BLaER1 (cell line): Measurements from ENCODE around the gene ZBTB21.

Experiments used
- H3K27ac ChIP-seq: shearing (Covaris generic); formaldehyde crosslinking; 2 replicates; pipeline ENCODE4 v1.8.1; 2022
- H3K27me3 ChIP-seq: shearing (Covaris generic); formaldehyde crosslinking; 2 replicates; pipeline ENCODE4 v1.8.1; 2022
- H3K36me3 ChIP-seq: shearing (Covaris generic); formaldehyde crosslinking; 2 replicates; pipeline ENCODE4 v1.8.1; 2022
- H3K4me1 ChIP-seq: shearing (Covaris generic); formaldehyde crosslinking; 2 replicates; pipeline ENCODE4 v1.8.1; 2022
- H3K4me2 ChIP-seq: shearing (Covaris generic); formaldehyde crosslinking; 2 replicates; pipeline ENCODE4 v1.8.1; 2022
- H3K4me3 ChIP-seq: shearing (Covaris generic); formaldehyde crosslinking; 2 replicates; pipeline ENCODE4 v1.8.1; 2022
- H3K9ac ChIP-seq: shearing (Covaris generic); formaldehyde crosslinking; 2 replicates; pipeline ENCODE4 v1.8.1; 2022
- H3K9me3 ChIP-seq: shearing (Covaris generic); formaldehyde crosslinking; 2 replicates; pipeline ENCODE4 v1.8.1; 2022
- H4K20me1 ChIP-seq: shearing (Covaris generic); formaldehyde crosslinking; 2 replicates; pipeline ENCODE4 v1.8.1; 2022
- Cebpa-rat ChIP-seq: shearing (Covaris generic); IDR thresholded peaks from 2 replicates; pipeline ENCODE4 v1.8.1; 2022

Gene ZBTB21

GRCh38 chr21:41948901-41949300, 61.3 kb downstream of the ZBTB21 start:
- H3K4me1 ChIP-seq: peaks cover 36% of the 10 kb centered on the region
- H3K9ac ChIP-seq: no peak overlapping the region
- no peak overlapping the region for H3K27ac ChIP-seq
- H3K9me3 ChIP-seq: peaks cover 10% of the 10 kb centered on the region
- H3K4me3 ChIP-seq: no peak overlapping the region
- TF ChIP-seq Cebpa-rat: no peak
- no peaks in the 10 kb centered on the region for H3K27me3 ChIP-seq
- peaks cover 32% of the 10 kb centered on the region for H3K36me3 ChIP-seq
- peaks cover 50% of the 10 kb centered on the region for H4K20me1 ChIP-seq
- no peak overlapping the region for H3K4me2 ChIP-seq

DNA sequence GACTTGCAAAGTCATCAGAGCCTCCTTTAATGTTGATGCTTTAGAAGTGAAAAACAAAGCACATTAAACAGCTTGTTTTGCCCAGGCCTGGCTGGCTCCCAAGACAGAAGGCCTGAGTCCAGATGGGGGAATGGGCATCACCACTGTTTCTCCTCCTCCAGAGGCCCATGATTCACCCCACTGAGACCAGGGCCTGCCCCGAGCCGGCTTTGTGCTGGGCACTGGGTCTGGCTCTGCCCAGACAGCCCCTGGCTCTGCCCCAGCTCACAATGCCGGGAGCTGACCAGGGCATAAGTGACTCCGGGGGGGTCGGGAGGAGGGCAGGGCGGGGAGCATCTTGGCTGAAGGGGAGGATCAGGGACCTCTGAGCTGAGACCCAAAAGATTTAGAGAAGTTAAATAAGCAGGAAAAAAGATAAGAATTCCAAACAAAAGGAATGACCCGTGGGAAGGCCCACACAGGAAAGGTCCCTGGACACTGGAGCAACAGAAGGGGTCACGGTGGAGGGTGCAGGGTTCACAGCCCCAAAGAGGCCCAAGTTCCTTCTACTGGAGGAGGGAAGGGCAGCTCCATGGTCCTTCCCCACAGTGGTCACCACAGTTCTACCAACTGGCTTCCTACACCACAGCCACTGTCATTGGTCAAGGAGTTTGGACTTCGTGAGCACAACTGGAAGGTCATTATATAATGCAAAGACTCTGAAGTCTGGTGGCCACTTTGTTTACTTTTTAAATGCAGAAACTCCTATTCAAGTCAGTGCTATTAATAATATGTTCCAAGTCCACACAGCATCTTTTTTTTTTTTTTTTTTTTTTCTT, 61.9 kb downstream of the ZBTB21 start:
- Histone ChIP-seq H3K27me3 (no peaks in the 10 kb centered on the region), H3K4me1 (peaks cover 41% of the 10 kb centered on the region), H3K36me3 (peaks cover 32% of the 10 kb centered on the region), H3K27ac (no peak overlapping the region), H3K4me3 (no peak overlapping the region), H3K9ac (no peak overlapping the region), H3K9me3 (peaks cover 10% of the 10 kb centered on the region), H4K20me1 (peaks cover 56% of the 10 kb centered on the region), H3K4me2 (no peak overlapping the region)
- TF ChIP-seq Cebpa-rat: no peak

DNA sequence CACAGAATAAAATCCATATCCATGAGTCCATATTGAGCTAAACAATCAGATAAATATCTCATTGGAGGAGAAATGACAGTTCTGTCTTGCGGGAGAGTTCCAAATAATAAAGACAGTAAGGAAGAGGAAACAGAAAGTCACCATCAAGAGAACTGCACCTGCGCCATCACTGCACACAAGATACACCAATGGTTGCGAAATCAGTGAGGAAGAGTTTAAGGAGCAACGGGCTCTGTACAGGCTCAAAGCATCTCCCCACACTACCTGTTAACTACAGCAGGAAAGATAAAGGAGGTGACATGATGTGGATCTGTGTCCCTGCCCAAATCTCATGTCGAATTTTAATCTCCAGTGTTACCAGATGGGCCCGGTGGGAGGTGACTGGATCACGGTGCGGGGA, 64.2 kb downstream of the ZBTB21 start:
- H3K36me3 ChIP-seq: peaks cover 42% of the 10 kb centered on the region
- H4K20me1 ChIP-seq: peaks cover 53% of the 10 kb centered on the region
- H3K4me2 ChIP-seq: no peak overlapping the region
- H3K27ac ChIP-seq: no peak overlapping the region
- H3K4me1 ChIP-seq: peaks cover 24% of the 10 kb centered on the region
- no peak overlapping the region for H3K9ac ChIP-seq
- peaks cover 10% of the 10 kb centered on the region for H3K9me3 ChIP-seq
- peak; percentile 81 for TF ChIP-seq Cebpa-rat
- H3K27me3 ChIP-seq: no peaks in the 10 kb centered on the region
- H3K4me3 ChIP-seq: no peak overlapping the region

GRCh38 chr21:41943851-41944250, 66.3 kb downstream of the ZBTB21 start:
- H3K4me1 ChIP-seq: peaks cover 24% of the 10 kb centered on the region
- H3K9me3 ChIP-seq: peaks cover 10% of the 10 kb centered on the region
- peaks cover 51% of the 10 kb centered on the region for H3K36me3 ChIP-seq
- no peak overlapping the region for H3K9ac ChIP-seq
- no peak for TF ChIP-seq Cebpa-rat
- no peak overlapping the region for H3K4me2 ChIP-seq
- no peaks in the 10 kb centered on the region for H3K27me3 ChIP-seq
- peaks cover 38% of the 10 kb centered on the region for H4K20me1 ChIP-seq
- no peak overlapping the region for H3K27ac ChIP-seq
- H3K4me3 ChIP-seq: no peak overlapping the region

DNA sequence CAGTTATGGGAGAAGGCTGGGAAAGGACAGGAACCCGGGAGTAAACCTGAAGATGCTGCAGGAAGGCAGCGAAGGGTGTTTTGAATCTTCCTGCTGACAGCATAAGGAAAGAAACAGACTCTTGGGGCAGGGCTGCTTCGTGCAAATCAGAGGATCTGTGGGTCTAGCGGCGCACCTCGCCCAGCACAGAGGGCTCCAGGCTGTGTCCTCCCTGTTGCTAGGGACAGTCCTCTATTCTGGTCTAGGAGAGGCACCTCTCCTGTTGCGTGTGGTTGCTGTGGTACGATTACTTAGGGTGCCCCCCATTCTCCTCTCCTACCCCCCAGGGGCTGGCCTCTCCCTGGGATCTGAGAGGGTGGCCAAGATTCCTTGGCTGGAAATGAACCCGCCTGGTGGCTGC, 67.7 kb downstream of the ZBTB21 start:
- Histone ChIP-seq H3K4me1 (peaks cover 24% of the 10 kb centered on the region), H3K4me3 (no peak overlapping the region), H3K36me3 (peaks cover 55% of the 10 kb centered on the region), H3K4me2 (no peak overlapping the region), H3K27me3 (no peaks in the 10 kb centered on the region), H3K9ac (no peak overlapping the region), H4K20me1 (peaks cover 24% of the 10 kb centered on the region), H3K9me3 (peaks cover 10% of the 10 kb centered on the region), H3K27ac (no peak overlapping the region)
- TF ChIP-seq Cebpa-rat: no peak

GRCh38 chr21:41941941-41942340, 68.2 kb downstream of the ZBTB21 start:
- Histone ChIP-seq H3K9ac (no peak overlapping the region), H3K27me3 (no peaks in the 10 kb centered on the region), H3K9me3 (peaks cover 10% of the 10 kb centered on the region), H4K20me1 (peaks cover 23% of the 10 kb centered on the region; the same call in 1 of the 2 replicates), H3K27ac (no peak overlapping the region), H3K36me3 (peaks cover 55% of the 10 kb centered on the region), H3K4me3 (no peak overlapping the region), H3K4me2 (no peak overlapping the region), H3K4me1 (peaks cover 24% of the 10 kb centered on the region)
- TF ChIP-seq Cebpa-rat: no peak

DNA sequence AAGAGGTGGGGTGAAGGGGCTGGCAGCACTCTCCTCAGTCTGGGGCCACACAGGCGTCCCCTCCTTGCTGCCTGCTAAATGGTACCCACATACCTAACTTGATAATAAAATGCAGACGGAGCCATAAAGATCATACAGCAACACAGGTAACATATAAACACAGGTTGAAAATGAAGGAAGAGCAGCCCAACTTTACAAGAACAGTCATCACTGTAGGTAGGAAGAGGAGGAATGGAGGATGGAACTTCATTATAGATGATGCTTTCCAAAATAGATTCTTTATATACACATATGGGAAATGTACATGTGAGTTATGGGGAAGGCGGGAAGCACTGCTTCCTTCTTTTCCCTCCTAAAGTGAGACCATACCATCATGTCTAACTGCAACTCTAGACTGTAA, 69.7 kb downstream of the ZBTB21 start:
- no peaks in the 10 kb centered on the region for H3K27me3 ChIP-seq
- H4K20me1 ChIP-seq: peaks cover 23% of the 10 kb centered on the region; the same call in 1 of the 2 replicates
- H3K4me1 ChIP-seq: peaks cover 15% of the 10 kb centered on the region; the same call in 1 of the 2 replicates
- no peak overlapping the region for H3K9ac ChIP-seq
- peaks cover 16% of the 10 kb centered on the region for H3K9me3 ChIP-seq
- peaks cover 56% of the 10 kb centered on the region for H3K36me3 ChIP-seq
- no peak overlapping the region for H3K27ac ChIP-seq
- H3K4me2 ChIP-seq: no peak overlapping the region
- H3K4me3 ChIP-seq: no peak overlapping the region
- no peak for TF ChIP-seq Cebpa-rat

DNA sequence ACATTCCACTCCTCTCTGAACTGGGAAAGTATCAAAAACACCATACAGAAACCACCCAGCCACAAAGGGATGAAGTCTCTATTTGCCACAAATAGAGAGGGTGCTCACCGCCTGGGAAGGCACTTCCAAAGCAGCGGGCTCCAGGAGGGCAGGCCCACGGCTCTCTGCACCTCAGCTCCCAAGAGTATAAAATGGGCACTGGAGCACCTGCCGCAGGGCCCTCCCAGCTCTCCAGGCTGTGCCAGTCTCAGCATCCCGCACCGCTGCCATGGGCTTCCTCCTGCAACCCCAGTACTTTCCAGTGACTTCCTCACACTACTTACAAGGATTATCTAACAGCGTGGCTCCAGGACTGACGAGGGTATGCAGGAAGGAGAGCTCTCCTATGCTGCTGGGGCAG, 70.8 kb downstream of the ZBTB21 start:
- H3K4me3 ChIP-seq: no peak overlapping the region
- H3K27ac ChIP-seq: no peak overlapping the region
- H3K27me3 ChIP-seq: no peaks in the 10 kb centered on the region
- H3K9me3 ChIP-seq: 0 out of 2 replicates have a peak, but pooled peaks cover 7% of the 10 kb centered on the region
- H3K4me1 ChIP-seq: peaks cover 12% of the 10 kb centered on the region
- H4K20me1 ChIP-seq: peaks cover 23% of the 10 kb centered on the region; the same call in 1 of the 2 replicates
- no peak overlapping the region for H3K4me2 ChIP-seq
- TF ChIP-seq Cebpa-rat: no peak
- H3K9ac ChIP-seq: no peak overlapping the region
- peaks cover 54% of the 10 kb centered on the region for H3K36me3 ChIP-seq
